Kasumi-1 (cell line): Measurements from ENCODE around the gene POU6F2.

ENCODE experiments used
- DNase-seq, 2 experiments: peaks; one replicate each; lab custom pipeline; 2025; lab: John Stamatoyannopoulos, UW

The POU6F2 gene

GRCh38 chr7:39507866-39508551 is 530.3 kb downstream of the POU6F2 start:
- no peak for DNase-seq

DNA sequence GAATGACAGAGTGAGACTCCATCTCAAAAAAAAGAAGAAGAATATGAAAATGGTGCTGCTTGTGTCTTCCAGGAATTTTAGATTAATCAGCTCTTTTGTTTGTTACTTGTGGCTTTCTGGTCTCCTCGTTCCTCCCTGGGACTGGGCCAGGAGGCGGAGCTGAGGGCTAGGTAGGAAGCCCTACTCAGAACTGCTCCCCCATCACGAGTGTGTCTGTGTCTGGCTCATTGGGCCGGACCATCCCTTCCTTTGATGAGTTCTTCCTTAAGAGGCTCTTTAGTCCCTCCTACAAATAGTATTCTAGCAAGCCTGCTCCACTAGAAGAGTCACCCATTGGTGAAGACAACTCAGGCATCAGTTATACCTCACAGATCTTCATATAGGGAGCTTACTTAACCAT is 531.7 kb downstream of the POU6F2 start:
- DNase-seq: no peak

- no peak for DNase-seq
These were observed 532.2 kb downstream of the POU6F2 start for GRCh38 chr7:39509912-39510311.

- DNase-seq: no peak
These were observed 533.2 kb downstream of the POU6F2 start for GRCh38 chr7:39510864-39511354.

- no peak for DNase-seq
These were observed 538.0 kb downstream of the POU6F2 start for GRCh38 chr7:39515534-39516228.

DNA sequence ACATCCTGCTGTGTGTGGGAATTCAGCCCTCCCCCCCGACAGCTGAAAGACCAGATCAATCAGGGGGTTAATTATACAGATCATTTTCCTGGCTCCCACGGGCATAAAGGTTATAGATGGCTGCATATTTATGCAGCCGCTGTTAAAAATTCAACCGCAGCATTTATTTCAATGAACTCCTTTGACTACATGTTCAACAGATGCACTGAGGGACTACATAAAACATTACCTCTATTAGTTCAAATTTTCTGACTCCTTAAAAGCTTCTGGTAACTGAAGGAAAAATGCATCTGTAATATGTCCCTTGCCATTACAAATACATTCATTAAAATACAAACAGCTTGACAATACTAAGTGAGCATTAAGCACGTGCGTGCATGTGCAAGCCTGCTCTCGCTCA is 538.8 kb downstream of the POU6F2 start:
- no peak for DNase-seq

GRCh38 chr7:39517240-39517639 is 539.5 kb downstream of the POU6F2 start:
- no peak for DNase-seq
